Measurements from ENCODE around the gene BBS1.
A peak's percentile ranks its signal among the peaks of the same experiment; 100 is the strongest.

The BBS1 gene

GRCh38 chr11:66555416-66555815 is 45.0 kb downstream of the BBS1 start:
- no peak for DNase-seq

- DNase-seq: no peak
These were observed 45.7 kb downstream of the BBS1 start for GRCh38 chr11:66556086-66556485.

- DNase-seq: no peak
These were observed 47.4 kb downstream of the BBS1 start for GRCh38 chr11:66557733-66558326.

GRCh38 chr11:66559142-66559865 is 48.9 kb downstream of the BBS1 start:
- DNase-seq: peak in 1 of 4 experiments; percentile 26

GRCh38 chr11:66559866-66560676 is 49.6 kb downstream of the BBS1 start:
- no peak for DNase-seq

GRCh38 chr11:66561178-66561974 is 50.9 kb downstream of the BBS1 start:
- no peak for DNase-seq

GRCh38 chr11:66561975-66562248 is 51.5 kb downstream of the BBS1 start:
- no peak for DNase-seq

- DNase-seq: no peak
These were observed 51.8 kb downstream of the BBS1 start for GRCh38 chr11:66562275-66562674.

GRCh38 chr11:66562907-66563583 is 52.6 kb downstream of the BBS1 start:
- no peak for DNase-seq

- no peak for DNase-seq
These were observed 53.4 kb downstream of the BBS1 start for GRCh38 chr11:66563832-66564231.

GRCh38 chr11:66564538-66564937 is 54.1 kb downstream of the BBS1 start:
- DNase-seq: no peak

- no peak for DNase-seq
These were observed 54.5 kb downstream of the BBS1 start for GRCh38 chr11:66564984-66565383.

- no peak for DNase-seq
These were observed 55.8 kb downstream of the BBS1 start for GRCh38 chr11:66566221-66566620.

- DNase-seq: no peak
These were observed 57.3 kb downstream of the BBS1 start for GRCh38 chr11:66567787-66568123.

- DNase-seq: peak in 3 of 4 experiments; percentile 47 to 64 (median 50)
These were observed 57.9 kb downstream of the BBS1 start, which contains the start of gene CTSF for GRCh38 chr11:66568124-66568916. Gene CTSF, minus strand, starts transcription at chr11:66568606. Its CDS starts 120 bp downstream, at chr11:66568486.

GRCh38 chr11:66569076-66569475 is 58.6 kb downstream of the BBS1 start:
- DNase-seq: no peak

- DNase-seq: no peak
These were observed 59.8 kb downstream of the BBS1 start for GRCh38 chr11:66570079-66570849.

- no peak for DNase-seq
These were observed 60.4 kb downstream of the BBS1 start for GRCh38 chr11:66570850-66571180.

GRCh38 chr11:66579017-66579606 is 68.7 kb downstream of the BBS1 start:
- peak; percentile 48 to 68 (median 64) for DNase-seq

- no peak for DNase-seq
These were observed 70.4 kb downstream of the BBS1 start for GRCh38 chr11:66580803-66581202.

- DNase-seq: no peak
These were observed 70.8 kb downstream of the BBS1 start for GRCh38 chr11:66581261-66581660.
